ENCODE results near the gene TSN. TPM values are rescaled to one million over a fixed set of nuclear protein-coding genes. Genes with fewer than 3 reads are reported as not detected.
"Not testable (repeated sequence)": the region's sequence is repeated elsewhere in the genome, so short reads cannot be mapped to it uniquely, and the experiment has no call there.

TSN gene
- total RNA-seq, 1 donor from 2014 or later, result 50.1 TPM

DNA sequence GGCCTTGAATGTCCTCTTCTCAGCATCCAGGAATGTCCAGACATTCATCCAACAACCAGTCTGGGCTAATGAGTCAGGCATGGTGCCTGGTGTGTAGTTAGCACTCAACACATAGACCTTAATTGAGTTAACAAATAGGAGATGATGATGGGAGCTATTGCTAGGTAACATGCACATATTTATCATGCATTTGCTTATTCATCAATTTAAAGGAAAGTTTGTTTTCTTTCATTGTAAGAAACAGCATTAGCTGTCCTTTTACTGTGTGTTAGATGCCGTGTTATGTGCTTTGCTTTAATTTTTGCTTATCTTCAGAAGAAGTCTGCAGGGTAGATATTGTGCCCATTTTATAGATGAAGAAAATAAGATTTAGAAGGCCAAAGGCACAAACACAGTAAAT lies 43.2 kb downstream of the TSN start:
- DNase-seq (ENCODE audit: low spot score), result no peak

DNA sequence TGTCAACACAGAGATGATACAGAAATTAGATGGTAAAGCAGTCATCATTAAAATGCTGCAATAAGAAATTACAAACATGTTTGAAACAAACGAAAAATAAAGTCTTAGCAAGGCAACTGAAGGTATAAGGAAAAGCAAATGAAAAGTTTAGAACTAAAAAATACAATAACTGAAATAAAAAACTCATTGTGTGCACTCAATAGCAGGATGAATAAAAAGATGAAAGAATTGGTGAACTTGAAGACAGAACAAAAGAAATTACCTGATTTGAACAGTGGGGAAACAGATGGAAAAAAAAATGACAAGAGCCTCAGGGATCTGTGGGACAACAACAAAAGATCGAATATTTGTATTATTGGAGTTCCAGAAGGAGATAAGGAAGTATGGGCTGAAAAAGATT lies 46.5 kb downstream of the TSN start:
- DNase-seq (ENCODE audit: low spot score), result no peak

DNA sequence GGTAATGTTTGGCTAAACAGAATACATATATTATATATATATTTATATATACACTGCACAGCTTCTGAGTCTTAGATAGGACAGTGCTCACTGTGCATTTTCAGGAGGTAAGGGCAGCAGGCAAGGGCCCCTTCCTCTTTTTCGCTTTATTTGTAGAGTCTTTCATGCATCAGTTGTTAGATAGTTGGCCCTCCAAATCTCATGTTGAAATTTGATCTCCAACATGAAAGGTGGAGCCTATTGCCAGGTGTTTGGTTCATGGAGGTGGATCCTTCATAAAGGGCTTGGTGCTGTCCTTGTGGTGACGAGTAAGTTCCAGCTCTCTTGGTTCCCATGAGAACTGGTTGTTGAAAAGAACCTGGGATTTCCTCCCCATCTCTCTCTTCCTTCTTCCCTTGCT lies 48.1 kb downstream of the TSN start:
- no peak for DNase-seq (ENCODE audit: low spot score)

DNA sequence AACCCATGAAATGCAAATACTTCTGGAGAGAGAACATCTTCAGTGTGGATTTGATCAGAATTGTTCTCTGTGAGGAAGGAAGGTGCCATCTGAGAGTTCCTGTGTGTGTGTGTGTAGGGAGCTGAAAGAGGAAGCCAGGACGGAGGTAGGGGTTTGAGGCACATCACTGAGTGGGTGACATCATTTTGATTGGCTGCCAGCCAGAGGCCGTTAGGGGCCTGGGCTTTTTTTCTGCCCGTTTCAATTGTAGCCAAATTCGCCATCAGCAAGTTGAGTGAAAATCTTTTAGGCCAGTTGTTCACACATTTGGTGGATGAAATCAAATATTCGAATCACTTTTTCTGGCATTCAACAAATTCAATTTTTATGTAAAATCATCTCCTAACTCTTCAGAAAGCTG lies 48.9 kb downstream of the TSN start:
- no peak for DNase-seq (ENCODE audit: low spot score)

DNA sequence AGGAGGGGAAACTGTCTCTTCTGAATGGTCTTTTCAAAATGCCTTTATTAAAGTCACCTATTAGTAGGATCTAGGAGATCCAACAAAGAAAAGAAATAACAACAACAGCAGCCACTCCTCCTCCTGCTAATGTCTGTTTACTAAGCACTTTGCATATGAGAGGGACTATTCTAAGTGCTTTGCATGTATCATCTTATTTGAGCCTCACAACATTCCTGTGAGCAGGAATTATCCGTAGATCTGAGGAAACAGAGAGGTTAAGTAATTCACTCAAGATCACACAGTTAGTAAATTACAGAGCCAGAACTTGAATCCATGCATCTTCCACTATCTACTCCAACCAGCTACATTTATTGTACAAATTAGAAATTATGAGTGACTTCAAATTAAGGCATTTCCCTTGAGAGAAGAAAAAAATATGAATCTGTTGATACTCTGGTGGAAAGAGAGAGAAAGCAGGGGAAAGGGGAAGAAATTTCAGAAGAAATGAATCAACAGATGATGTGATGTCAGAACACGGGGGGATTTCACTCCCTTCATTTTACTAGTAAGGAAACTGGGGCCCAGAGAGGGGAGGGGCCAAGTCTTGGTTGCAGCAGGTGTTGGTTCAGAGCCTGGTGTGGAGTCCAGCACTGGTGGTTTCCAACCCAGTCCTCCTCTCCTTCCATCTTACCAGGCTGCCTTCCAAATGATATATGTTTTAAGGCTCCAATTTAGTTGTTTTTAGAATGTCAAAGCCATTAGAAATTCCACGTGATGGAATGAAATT lies 49.7 kb downstream of the TSN start:
- DNase-seq (ENCODE audit: low spot score), result no peak

DNA sequence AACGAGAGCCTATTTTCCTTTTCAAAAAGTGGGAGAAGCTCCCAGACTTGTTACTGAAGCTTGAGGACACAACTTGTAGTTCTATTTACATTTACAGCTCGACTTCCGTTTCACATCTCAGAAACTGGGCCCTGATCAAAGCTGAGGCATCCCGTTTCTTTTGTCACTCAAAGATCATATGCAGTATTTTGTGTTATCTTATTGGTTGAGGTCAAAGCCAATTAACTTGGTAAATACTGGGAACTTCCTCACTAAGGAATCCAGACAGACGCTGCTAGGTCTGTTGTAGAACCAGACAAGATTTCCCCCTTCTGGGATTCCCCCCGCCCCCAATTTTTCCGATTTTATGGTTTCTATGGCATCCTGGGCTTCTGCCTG lies 50.3 kb downstream of the TSN start:
- DNase-seq (ENCODE audit: low spot score), result no peak

DNA sequence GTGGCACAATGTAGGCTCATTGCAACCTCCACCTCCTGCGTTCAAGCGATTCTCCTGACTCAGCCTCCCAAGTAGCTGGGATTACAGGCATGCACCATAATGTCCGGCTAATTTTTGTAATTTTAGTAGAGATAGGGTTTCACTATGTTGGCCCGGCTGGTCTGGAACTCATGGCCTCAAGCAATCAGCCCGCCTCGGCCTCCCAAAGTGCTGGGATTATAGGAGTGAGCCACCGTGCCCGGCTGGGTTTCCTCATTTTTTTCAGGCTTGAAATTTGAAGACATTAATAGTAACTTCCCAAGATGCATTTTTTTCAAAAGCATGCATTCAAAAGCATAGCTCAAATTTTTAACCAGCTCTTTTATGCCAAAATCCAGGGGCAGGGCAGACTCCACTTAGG lies 52.3 kb downstream of the TSN start:
- not testable (repeated sequence) for DNase-seq (ENCODE audit: low spot score)

DNA sequence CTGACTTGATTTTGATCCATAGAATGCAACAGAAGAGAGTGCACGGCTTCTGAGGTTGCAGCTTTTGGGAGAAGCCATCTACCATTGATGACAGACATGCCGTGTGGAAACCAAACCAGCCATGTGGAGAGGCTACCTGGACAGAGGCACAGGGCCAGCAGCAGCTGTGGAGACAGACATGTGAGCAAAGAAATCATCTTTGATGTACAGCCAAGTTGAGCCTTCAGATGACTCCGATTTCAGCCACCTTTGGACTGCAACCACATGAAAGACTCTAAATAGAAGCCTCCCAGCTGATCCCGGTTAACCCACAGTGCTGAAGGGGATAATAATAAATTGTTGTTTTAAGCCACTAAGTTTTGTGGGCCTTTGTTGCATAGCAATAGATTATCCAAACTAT lies 54.2 kb downstream of the TSN start:
- DNase-seq (ENCODE audit: low spot score), result no peak

DNA sequence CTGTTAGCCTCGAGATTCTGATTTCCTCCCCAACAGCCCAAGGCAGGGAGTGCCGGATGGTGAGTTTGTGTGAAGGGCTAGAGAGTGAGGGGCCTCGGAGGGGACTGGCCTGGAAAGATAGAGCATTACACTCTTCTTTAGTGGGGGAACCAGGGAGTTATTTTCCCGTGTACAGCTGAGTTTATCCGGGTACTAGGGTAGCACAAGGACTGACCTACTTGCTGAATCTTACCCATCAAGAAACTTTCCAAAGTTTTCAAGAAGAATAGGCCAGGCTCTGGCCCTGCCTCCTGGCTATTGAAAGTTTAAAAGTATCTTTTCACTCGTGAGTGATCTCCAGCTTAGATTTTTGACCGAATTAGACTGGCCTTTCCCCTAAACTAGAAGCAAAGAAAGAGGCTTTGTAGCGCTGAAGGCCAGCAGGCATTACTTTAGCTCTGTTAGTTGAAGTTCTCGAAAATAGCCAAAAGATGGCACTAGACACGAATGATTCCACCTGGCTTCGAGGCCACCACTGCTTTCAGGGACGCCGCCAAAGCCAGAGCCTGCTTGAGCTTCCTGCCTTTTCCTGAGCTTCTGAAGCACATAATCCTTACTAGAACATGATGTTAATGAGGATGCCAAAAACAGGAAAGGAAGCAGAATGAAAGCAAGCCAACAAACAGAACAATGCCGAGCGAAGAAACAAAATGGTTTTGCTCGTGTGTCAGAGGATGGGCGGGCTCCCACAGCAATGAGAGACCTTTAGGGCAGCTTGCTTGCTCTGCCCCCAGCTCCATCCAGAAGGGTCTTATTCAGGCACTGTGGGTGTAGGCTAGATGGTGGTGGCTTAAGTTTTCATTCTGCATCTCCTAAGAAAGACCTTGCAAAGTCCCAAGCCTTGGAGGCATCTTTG lies 55.8 kb downstream of the TSN start:
- DNase-seq (ENCODE audit: low spot score), result no peak

DNA sequence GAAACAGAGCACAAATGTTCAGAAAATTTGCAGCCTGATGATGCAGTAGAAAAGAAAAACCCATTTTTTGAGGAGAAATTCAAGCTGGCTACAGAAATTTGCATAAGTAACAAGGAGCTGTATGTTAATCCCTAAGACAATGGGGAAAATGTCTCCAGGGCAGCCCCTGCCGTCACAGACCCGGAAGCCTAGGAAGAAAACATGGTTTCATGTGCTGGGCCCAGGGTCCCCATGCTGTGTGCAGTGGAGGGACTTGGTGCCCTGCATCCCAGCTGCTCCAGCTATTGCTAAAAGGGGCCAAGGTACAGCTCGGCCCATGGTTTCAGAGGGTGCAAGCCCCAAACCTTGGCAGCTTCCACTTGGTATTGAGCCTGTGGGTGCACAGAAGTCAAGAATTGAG lies 57.6 kb downstream of the TSN start:
- DNase-seq (ENCODE audit: low spot score), result not testable (repeated sequence)

DNA sequence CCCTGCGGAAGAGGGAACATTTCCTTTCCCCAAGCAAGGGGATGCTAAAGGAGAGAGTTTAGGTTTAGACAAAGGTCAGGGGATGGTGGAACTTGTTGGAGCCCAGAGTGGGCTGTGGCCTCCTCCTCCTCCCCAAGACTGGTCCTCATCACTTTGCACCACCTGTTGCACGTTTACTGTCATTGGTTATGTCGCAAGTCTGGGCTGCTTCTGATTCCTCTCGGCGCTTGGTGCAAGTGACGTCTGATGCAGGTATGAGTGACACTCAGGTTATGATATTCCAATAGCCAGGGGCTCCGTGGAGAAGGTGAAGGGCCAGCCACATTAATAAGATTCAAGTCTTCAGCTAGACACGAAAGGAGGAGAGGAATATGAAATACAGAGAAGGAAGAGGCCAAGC lies 59.8 kb downstream of the TSN start:
- no peak for DNase-seq (ENCODE audit: low spot score)

DNA sequence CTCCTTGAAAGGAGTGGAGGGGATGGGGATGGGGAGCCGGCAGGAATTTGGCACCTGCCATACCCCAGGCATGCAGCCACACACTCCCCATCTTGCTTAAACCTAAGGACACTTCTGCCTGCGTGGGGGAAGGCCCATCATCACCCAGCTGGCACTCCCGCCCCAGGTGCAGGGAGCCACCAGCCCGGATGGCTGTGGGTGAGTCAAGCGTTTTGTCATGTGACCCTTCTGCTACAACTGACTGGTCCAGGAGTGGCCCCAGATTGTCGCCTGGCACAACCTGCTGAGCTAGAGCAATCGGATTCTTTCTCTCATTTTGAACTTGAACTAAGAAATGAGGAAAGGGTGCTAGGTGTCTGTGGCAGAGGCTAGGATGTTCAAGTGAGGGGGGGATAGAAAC lies 61.3 kb downstream of the TSN start:
- no peak for DNase-seq (ENCODE audit: low spot score)

DNA sequence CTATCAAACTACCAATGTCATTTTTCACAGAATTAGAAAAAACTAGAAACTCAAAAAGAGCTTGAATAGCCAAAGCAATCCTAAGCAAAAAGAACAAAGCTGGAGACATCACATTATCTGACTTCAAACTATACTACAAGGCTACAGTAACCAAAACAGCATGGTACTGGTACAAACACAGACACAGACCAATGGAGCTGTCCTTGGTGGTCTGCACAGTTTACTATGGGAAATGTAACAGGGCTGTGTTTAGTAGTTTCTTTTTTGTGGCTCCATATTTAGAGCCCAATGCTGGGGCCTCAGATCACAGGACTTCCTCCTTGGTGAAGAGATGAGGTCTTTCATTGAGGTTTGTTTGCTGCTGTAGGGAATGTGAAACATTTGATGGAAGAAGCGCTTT lies 61.9 kb downstream of the TSN start:
- DNase-seq (ENCODE audit: low spot score), result not testable (repeated sequence)

Other genes with a start within 250 kb of the TSN start
- not detected for gene RNU4ATAC, start 224.8 kb upstream of the TSN start, total RNA-seq
- gene CLASP1, start 106.2 kb upstream of the TSN start, total RNA-seq, result 64.4 TPM
- 43.6 TPM for gene NIFK, start 18.8 kb upstream of the TSN start, total RNA-seq

All from mesenteric fat pad (tissue), 1 donor.